SK-N-SH (cell line): ENCODE results near the gene OSGIN1. TPM values are rescaled to one million over a fixed set of nuclear protein-coding genes. Genes with fewer than 3 reads are reported as not detected.

ENCODE experiments used
- CTCF ChIA-PET: fragments of 300-600, 350-600 bp; formaldehyde crosslinking; extraction: SDS; loops from one replicate; lab custom pipeline; 2021; lab: Yijun Ruan, JAX
- POLR2A ChIA-PET: fragments of 350-600 bp; sonication (Branson Sonifier 250); formaldehyde crosslinking; extraction: SDS; loops from one replicate; lab custom pipeline; 2020; ENCODE audit warnings: antibody characterized with exemption, inconsistent platforms; lab: Yijun Ruan, JAX
- DNase-seq: peaks from one replicate; pipeline ENCODE4 v3.0.0; 2012
- H2AFZ ChIP-seq: fragments of 200-600 bp; sonication (generic); 2 replicates; pipeline ENCODE4 v1.8.1; 2016; ENCODE audit warnings: antibody characterized with exemption, mild to moderate bottlenecking, low read depth
- H3F3A ChIP-seq: fragments of 200-600 bp; sonication (generic); replicated peaks from 2 replicates; pipeline ENCODE3; 2016; ENCODE audit warnings: antibody characterized with exemption, mild to moderate bottlenecking; ENCODE audit not compliant: insufficient read depth
- H3K27ac ChIP-seq, 2 experiments: fragments of 200-500 bp in 1 of 2; fragments of 200-600 bp in 1 of 2; sonication (Bioruptor generic) in 1 of 2; sonication (generic), shearing (Covaris generic) in 1 of 2; 2 replicates each; pipeline versions ENCODE4 v1.5.1 to v1.6.1; 2014 to 2016; ENCODE audit warnings: low read depth in 2 of 2, inconsistent platforms in 1 of 2, low read length in 1 of 2, mild to moderate bottlenecking in 1 of 2, mixed read lengths in 1 of 2
- H3K27me3 ChIP-seq: fragments of 200-600 bp; sonication (generic), shearing (Covaris generic); 2 replicates; pipeline ENCODE4 v1.6.1; 2016; ENCODE audit warnings: mixed run types; ENCODE audit not compliant: insufficient read depth
- H3K36me3 ChIP-seq, 2 experiments: fragments of 200-500 bp in 1 of 2; fragments of 200-600 bp in 1 of 2; sonication (Bioruptor generic) in 1 of 2; sonication (generic) in 1 of 2; replicated peaks in 1 of 2; 2 replicates each; pipeline versions ENCODE3 to v1.5.1; 2014 to 2016; ENCODE audit warnings: low read length in 1 of 2, mild to moderate bottlenecking in 1 of 2; ENCODE audit not compliant: insufficient read depth in 2 of 2, control insufficient read depth in 1 of 2
- H3K4me1 ChIP-seq, 2 experiments: fragments of 200-500 bp in 1 of 2; fragments of 200-600 bp in 1 of 2; sonication (Bioruptor generic) in 1 of 2; sonication (generic), shearing (Covaris generic) in 1 of 2; 2 replicates each; pipeline versions ENCODE4 v1.5.1 to v1.6.1; 2014 to 2016; ENCODE audit warnings: low read depth in 1 of 2, low read length in 1 of 2, mixed run types in 1 of 2; ENCODE audit not compliant: insufficient read depth in 2 of 2, control insufficient read depth in 1 of 2
- H3K4me2 ChIP-seq: fragments of 200-600 bp; sonication (generic), shearing (Covaris generic); 2 replicates; pipeline ENCODE4 v1.6.1; 2017; ENCODE audit warnings: mixed run types
- H3K4me3 ChIP-seq, 2 experiments: fragments of 200-500 bp in 1 of 2; fragments of 200-600 bp in 1 of 2; sonication (Bioruptor generic) in 1 of 2; sonication (generic), shearing (Covaris generic) in 1 of 2; 2 replicates each; pipeline versions ENCODE4 v1.5.1 to v1.8.1; 2014 to 2016; ENCODE audit warnings: low read depth in 2 of 2, inconsistent platforms in 1 of 2, low read length in 1 of 2, mild to moderate bottlenecking in 1 of 2, mixed read lengths in 1 of 2, moderate library complexity in 1 of 2
- H3K79me2 ChIP-seq: fragments of 200-600 bp; sonication (generic); 2 replicates; pipeline ENCODE4 v1.8.1; 2017; ENCODE audit warnings: mild to moderate bottlenecking; ENCODE audit not compliant: insufficient read depth
- H3K9ac ChIP-seq: fragments of 200-600 bp; sonication (generic); 2 replicates; pipeline ENCODE4 v1.6.1; 2017; ENCODE audit warnings: mixed run types
- H3K9me2 ChIP-seq: fragments of 200-600 bp; sonication (generic); 2 replicates; pipeline ENCODE4 v1.6.1; 2017; ENCODE audit warnings: mixed run types
- H3K9me3 ChIP-seq: fragments of 200-600 bp; sonication (generic); 2 replicates; pipeline ENCODE4 v1.6.1; 2017; ENCODE audit warnings: mixed run types, mild to moderate bottlenecking, moderate library complexity
- H4K20me1 ChIP-seq: fragments of 200-600 bp; sonication (generic); 2 replicates; pipeline ENCODE4 v1.6.1; 2017; ENCODE audit warnings: mild to moderate bottlenecking, mixed run types; ENCODE audit not compliant: insufficient read depth
- CHD2 ChIP-seq: fragments of 150-350 bp; IDR thresholded peaks from 2 replicates; pipeline ENCODE4 v1.6.1; 2018; ENCODE audit warnings: low read length; ENCODE audit not compliant: partially characterized antibody
- ELF1 ChIP-seq: IDR thresholded peaks from 2 replicates; pipeline ENCODE4 v1.4.0; 2012
- EZH2phosphoT487 ChIP-seq: fragments of 200-600 bp; sonication (generic); IDR thresholded peaks from 2 replicates; pipeline ENCODE4 v1.6.1; 2017; ENCODE audit warnings: low read depth, mixed run types, mild to moderate bottlenecking, antibody characterized with exemption, moderate library complexity, borderline replicate concordance
- FOSL2 ChIP-seq: IDR thresholded peaks from 2 replicates; pipeline ENCODE4 v1.4.0; 2012; ENCODE audit warnings: low read depth, mild to moderate bottlenecking, moderate library complexity, borderline replicate concordance
- FOXJ3 ChIP-seq: sonication (generic); formaldehyde crosslinking; IDR thresholded peaks from 2 replicates; pipeline ENCODE4 v1.5.1; 2020; ENCODE audit warnings: mild to moderate bottlenecking, missing genetic modification reagents
- GABPA ChIP-seq: IDR thresholded peaks from 2 replicates; pipeline ENCODE4 v1.4.0; 2012; ENCODE audit warnings: low read depth, mild to moderate bottlenecking
- GATA2 ChIP-seq: sonication (generic); formaldehyde crosslinking; IDR thresholded peaks from 2 replicates; pipeline ENCODE4 v1.5.0; 2020; ENCODE audit warnings: mild to moderate bottlenecking, missing genetic modification reagents
- JUND ChIP-seq: IDR thresholded peaks from 2 replicates; pipeline ENCODE4 v1.4.0; 2012
- MXI1 ChIP-seq: IDR thresholded peaks from 2 replicates; pipeline ENCODE4 v1.6.1; 2012; ENCODE audit warnings: mild to moderate bottlenecking, low read depth, low read length, improper control_type of control experiment
- POLR2AphosphoS5 ChIP-seq: IDR thresholded peaks from 2 replicates; pipeline ENCODE4 v1.6.1; 2012; ENCODE audit warnings: low read depth, low read length
- RCOR1 ChIP-seq: fragments of 150-350 bp; IDR thresholded peaks from 2 replicates; pipeline ENCODE4 v1.6.1; 2017; ENCODE audit warnings: antibody characterized with exemption, low read length
- RFX5 ChIP-seq: IDR thresholded peaks from 2 replicates; pipeline ENCODE4 v1.6.1; 2012; ENCODE audit warnings: mild to moderate bottlenecking, improper control_type of control experiment, low read length
- SIN3A ChIP-seq: IDR thresholded peaks from 2 replicates; pipeline ENCODE4 v1.6.1; 2012; ENCODE audit warnings: low read depth, mild to moderate bottlenecking, low read length, moderate library complexity, borderline replicate concordance
- SMC3 ChIP-seq: IDR thresholded peaks from 2 replicates; pipeline ENCODE4 v1.6.1; 2012; ENCODE audit warnings: low read depth, low read length, improper control_type of control experiment
- TEAD4 ChIP-seq: IDR thresholded peaks from 2 replicates; pipeline ENCODE4 v1.4.0; 2012; ENCODE audit warnings: mild to moderate bottlenecking, borderline replicate concordance; ENCODE audit not compliant: insufficient read depth
- WGBS: methylation state at CpG from one replicate; pipeline ENCODE4 v1.1.6; 2017; ENCODE audit warnings: low lambda C conversion rate; 5-methylcytosine and 5-hydroxymethylcytosine counted together
- polyA plus RNA-seq, 3 experiments: library from polyadenylated mRNA; depleted of rRNA; stranded (reverse); fragments of >200 nt; gene quantifications; 2 replicates each; pipeline ENCODE4 v1.2.3, GENCODE V29; 2012
- TF ChIP-seq, protein P1 (sequence below): IDR thresholded peaks from 2 replicates; pipeline ENCODE4 v1.4.0; 2012; ENCODE audit warnings: low read depth, borderline replicate concordance
- TF ChIP-seq, protein P2 (sequence below): IDR thresholded peaks from 2 replicates; pipeline ENCODE4 v1.4.0; 2012; ENCODE audit warnings: low read depth
- TF ChIP-seq, protein P3 (sequence below): IDR thresholded peaks from 2 replicates; pipeline ENCODE4 v1.4.0; 2012; ENCODE audit warnings: low read depth, borderline replicate concordance
- TF ChIP-seq, protein P4 (sequence below): IDR thresholded peaks from 2 replicates; pipeline ENCODE4 v1.6.1; 2012; ENCODE audit warnings: mild to moderate bottlenecking, low read depth, low read length, moderate library complexity

The OSGIN1 gene
- polyA plus RNA-seq, 1 of the 3 experiments (the other 2 are of a cell fraction) = 4.8 TPM

DNA sequence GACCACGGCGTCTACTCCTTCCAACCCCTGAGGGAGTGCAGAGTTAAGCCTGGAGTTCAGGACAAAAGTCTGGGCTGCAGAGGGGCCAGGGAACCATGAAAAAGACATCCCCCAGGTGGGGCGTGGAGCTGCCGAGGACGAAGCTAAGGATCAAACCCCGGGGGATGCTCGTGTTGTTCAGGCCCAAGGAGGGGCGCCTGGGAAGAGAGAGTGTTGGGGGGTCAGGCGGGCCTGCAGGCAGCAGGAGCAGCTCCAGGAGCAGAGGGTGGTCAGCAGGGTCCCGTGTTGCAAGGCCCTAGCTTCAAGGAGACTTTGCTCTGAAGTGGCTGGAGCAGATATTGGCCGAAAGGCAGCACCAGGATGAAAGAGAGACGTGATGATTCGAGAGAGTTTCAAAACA lies 41.7 kb downstream of the OSGIN1 start:
- H4K20me1 ChIP-seq = no peaks in the 10 kb centered on the region
- no peak overlapping the region for H2AFZ ChIP-seq
- no peak overlapping the region for H3K4me3 ChIP-seq
- CTCF ChIA-PET = interaction anchor here (1.4 to 2.6 kb wide), 3 partner anchors 9 to 71 kb away, joined by 3 to 7 read pairs (median 5); no protein-coding TSS in a partner anchor
- no peak overlapping the region for H3K27ac ChIP-seq
- no peaks in the 10 kb centered on the region for H3K36me3 ChIP-seq
- no peak overlapping the region for H3K9ac ChIP-seq
- H3K9me3 ChIP-seq = no peaks in the 10 kb centered on the region
- POLR2A ChIA-PET = no interaction called here
- 83% methylated on average over 13 of the region's 13 CpGs for WGBS
- peaks cover 0 to 5% of the 10 kb centered on the region in 2 experiments; a peak in 1 of 4 replicates for H3K4me1 ChIP-seq
- H3K27me3 ChIP-seq = no peaks in the 10 kb centered on the region
- H3K4me2 ChIP-seq = no peak overlapping the region
- TF ChIP-seq RCOR1 (no peak), JUND (no peak), POLR2AphosphoS5 (no peak), GABPA (no peak), RFX5 (no peak), FOSL2 (no peak), TEAD4 (no peak)
- TF ChIP-seq, protein P1, sequence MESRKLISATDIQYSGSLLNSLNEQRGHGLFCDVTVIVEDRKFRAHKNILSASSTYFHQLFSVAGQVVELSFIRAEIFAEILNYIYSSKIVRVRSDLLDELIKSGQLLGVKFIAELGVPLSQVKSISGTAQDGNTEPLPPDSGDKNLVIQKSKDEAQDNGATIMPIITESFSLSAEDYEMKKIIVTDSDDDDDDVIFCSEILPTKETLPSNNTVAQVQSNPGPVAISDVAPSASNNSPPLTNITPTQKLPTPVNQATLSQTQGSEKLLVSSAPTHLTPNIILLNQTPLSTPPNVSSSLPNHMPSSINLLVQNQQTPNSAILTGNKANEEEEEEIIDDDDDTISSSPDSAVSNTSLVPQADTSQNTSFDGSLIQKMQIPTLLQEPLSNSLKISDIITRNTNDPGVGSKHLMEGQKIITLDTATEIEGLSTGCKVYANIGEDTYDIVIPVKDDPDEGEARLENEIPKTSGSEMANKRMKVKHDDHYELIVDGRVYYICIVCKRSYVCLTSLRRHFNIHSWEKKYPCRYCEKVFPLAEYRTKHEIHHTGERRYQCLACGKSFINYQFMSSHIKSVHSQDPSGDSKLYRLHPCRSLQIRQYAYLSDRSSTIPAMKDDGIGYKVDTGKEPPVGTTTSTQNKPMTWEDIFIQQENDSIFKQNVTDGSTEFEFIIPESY = no peak
- TF ChIP-seq, all 33 proteins: peak for 0
- H3K9me2 ChIP-seq = no peaks in the 10 kb centered on the region
- no peaks in the 10 kb centered on the region for H3K79me2 ChIP-seq
- DNase-seq = no peak
- H3F3A ChIP-seq = no peaks in the 10 kb centered on the region

DNA sequence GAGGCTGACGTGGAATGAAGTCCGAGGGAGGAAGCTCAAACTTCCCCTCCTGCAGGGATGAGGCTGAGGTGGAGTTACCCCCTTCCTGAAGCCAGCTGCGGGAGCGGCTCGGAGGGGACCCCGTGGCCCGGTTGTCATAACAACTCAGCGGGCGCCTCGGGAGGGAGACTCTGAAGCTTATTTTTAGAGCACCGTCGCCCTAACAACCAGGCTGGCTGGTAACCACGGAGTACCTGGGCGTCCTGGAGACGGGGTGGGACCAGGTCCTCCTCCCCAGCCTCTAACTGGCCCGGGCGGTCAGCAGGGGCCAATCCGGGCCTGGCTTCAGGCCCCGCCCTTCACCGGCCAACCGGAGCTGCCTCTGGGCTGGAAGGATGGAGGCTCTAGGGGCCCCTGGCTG lies 42.7 kb downstream of the OSGIN1 start:
- CTCF ChIA-PET = interaction anchor here (0.6 to 2.6 kb wide), 5 partner anchors 30 to 191 kb away, joined by 3 to 7 read pairs (median 3); partner anchors contain the start of gene TAF1C
- H3K79me2 ChIP-seq = no peaks in the 10 kb centered on the region
- no peaks in the 10 kb centered on the region for H3K9me2 ChIP-seq
- no peak overlapping the region for H3K27ac ChIP-seq
- no peaks in the 10 kb centered on the region for H3K36me3 ChIP-seq
- no peak overlapping the region for H2AFZ ChIP-seq
- no peak for DNase-seq
- no peaks in the 10 kb centered on the region for H3F3A ChIP-seq
- H4K20me1 ChIP-seq = no peaks in the 10 kb centered on the region
- POLR2A ChIA-PET = no interaction called here
- 84% methylated on average over 14 of the region's 21 CpGs for WGBS
- peaks cover 0 to 2% of the 10 kb centered on the region in 2 experiments; a peak in 1 of 4 replicates for H3K4me1 ChIP-seq
- no peaks in the 10 kb centered on the region for H3K27me3 ChIP-seq
- no peak overlapping the region for H3K4me2 ChIP-seq
- H3K9ac ChIP-seq = no peak overlapping the region
- H3K9me3 ChIP-seq = no peaks in the 10 kb centered on the region
- H3K4me3 ChIP-seq = no peak overlapping the region
- TF ChIP-seq MXI1 (no peak), SIN3A (no peak), EZH2phosphoT487 (no peak), CHD2 (no peak), RCOR1 (no peak), GABPA (no peak), GATA2 (CRISPR knock-in tag) (no peak), FOXJ3 (CRISPR knock-in tag) (no peak), SMC3 (no peak), ELF1 (no peak), TEAD4 (no peak)
- TF ChIP-seq, protein P1 = no peak
- TF ChIP-seq, protein P2, sequence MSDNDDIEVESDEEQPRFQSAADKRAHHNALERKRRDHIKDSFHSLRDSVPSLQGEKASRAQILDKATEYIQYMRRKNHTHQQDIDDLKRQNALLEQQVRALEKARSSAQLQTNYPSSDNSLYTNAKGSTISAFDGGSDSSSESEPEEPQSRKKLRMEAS = no peak
- TF ChIP-seq, protein P3, sequence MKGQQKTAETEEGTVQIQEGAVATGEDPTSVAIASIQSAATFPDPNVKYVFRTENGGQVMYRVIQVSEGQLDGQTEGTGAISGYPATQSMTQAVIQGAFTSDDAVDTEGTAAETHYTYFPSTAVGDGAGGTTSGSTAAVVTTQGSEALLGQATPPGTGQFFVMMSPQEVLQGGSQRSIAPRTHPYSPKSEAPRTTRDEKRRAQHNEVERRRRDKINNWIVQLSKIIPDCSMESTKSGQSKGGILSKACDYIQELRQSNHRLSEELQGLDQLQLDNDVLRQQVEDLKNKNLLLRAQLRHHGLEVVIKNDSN = no peak
- TF ChIP-seq, protein P4, sequence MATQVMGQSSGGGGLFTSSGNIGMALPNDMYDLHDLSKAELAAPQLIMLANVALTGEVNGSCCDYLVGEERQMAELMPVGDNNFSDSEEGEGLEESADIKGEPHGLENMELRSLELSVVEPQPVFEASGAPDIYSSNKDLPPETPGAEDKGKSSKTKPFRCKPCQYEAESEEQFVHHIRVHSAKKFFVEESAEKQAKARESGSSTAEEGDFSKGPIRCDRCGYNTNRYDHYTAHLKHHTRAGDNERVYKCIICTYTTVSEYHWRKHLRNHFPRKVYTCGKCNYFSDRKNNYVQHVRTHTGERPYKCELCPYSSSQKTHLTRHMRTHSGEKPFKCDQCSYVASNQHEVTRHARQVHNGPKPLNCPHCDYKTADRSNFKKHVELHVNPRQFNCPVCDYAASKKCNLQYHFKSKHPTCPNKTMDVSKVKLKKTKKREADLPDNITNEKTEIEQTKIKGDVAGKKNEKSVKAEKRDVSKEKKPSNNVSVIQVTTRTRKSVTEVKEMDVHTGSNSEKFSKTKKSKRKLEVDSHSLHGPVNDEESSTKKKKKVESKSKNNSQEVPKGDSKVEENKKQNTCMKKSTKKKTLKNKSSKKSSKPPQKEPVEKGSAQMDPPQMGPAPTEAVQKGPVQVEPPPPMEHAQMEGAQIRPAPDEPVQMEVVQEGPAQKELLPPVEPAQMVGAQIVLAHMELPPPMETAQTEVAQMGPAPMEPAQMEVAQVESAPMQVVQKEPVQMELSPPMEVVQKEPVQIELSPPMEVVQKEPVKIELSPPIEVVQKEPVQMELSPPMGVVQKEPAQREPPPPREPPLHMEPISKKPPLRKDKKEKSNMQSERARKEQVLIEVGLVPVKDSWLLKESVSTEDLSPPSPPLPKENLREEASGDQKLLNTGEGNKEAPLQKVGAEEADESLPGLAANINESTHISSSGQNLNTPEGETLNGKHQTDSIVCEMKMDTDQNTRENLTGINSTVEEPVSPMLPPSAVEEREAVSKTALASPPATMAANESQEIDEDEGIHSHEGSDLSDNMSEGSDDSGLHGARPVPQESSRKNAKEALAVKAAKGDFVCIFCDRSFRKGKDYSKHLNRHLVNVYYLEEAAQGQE = no peak
